H1 (cell line): ENCODE results near the gene POTEG.
"Not testable (repeated sequence)": the region's sequence is repeated elsewhere in the genome, so short reads cannot be mapped to it uniquely, and the experiment has no call there.

Experiments used
- CTCF ChIP-seq, 3 experiments: IDR thresholded peaks; 1 replicate in 2 of 3; 2 replicates in 1 of 3; pipeline versions ENCODE4 v1.5.1 to v1.6.1; 2011; ENCODE audit warnings: low read length in 3 of 3, mild to moderate bottlenecking in 3 of 3, inconsistent platforms in 2 of 3, low read depth in 1 of 3, moderate library complexity in 1 of 3; ENCODE audit not compliant: insufficient read depth in 1 of 3; ENCODE audit errors: control extremely low read depth in 1 of 3
- GABPA ChIP-seq: IDR thresholded peaks from 2 replicates; pipeline ENCODE4 v1.6.1; 2011; ENCODE audit warnings: mild to moderate bottlenecking, low read length, moderate library complexity, borderline replicate concordance; ENCODE audit not compliant: insufficient read depth
- RAD21 ChIP-seq, 2 experiments: IDR thresholded peaks in 1 of 2; conservative IDR thresholded peaks in 1 of 2; 2 replicates each; pipeline ENCODE4 v1.6.1; 2011; ENCODE audit warnings: low read depth in 2 of 2, low read length in 2 of 2, improper control_type of control experiment in 1 of 2, inconsistent platforms in 1 of 2, mild to moderate bottlenecking in 1 of 2, moderate library complexity in 1 of 2
- RNF2 ChIP-seq: fragments of 200-900, 300-1000 bp; sonication (generic); IDR thresholded peaks from 2 replicates; pipeline ENCODE4 v1.7.1; 2016; ENCODE audit warnings: borderline replicate concordance, low read depth, mild to moderate bottlenecking, antibody characterized with exemption, low read length; ENCODE audit not compliant: poor library complexity, severe bottlenecking; ENCODE audit errors: missing control alignments
- YY1 ChIP-seq: IDR thresholded peaks from 2 replicates; pipeline ENCODE4 v1.6.1; 2011; ENCODE audit warnings: low read depth, mild to moderate bottlenecking, low read length

- not testable (repeated sequence) for TF ChIP-seq YY1; GABPA; RAD21 (IDR thresholded peaks at IDR 0.05 in 1 of 2, conservative IDR thresholded peaks at IDR 0.05 in 1 of 2; ENCODE audit: low read depth in 2 of 2, low read length in 2 of 2); RNF2; CTCF (IDR thresholded peaks at IDR 0.05; ENCODE audit: control extremely low read depth in 1 of 3, insufficient read depth in 1 of 3, low read depth in 1 of 3, low read length in 3 of 3)
Measured at GRCh38 chr14:19374451-19374903, 59.7 kb downstream of the POTEG start.
